Right cardiac atrium (tissue), 5 donors: ENCODE measurements around the gene C1GALT1. TPM values are rescaled to one million over a fixed set of nuclear protein-coding genes. Genes with fewer than 3 reads are reported as not detected.

Source experiments
- ATAC-seq, 2 donors: fragments of 200-7000 bp; cut with Tn5 transposase; one replicate each; pipeline versions ENCODE4 v1.8.0 to v1.9.1; 2020; ENCODE audit warnings: moderate library complexity in 2 of 2, mild to moderate bottlenecking in 1 of 2
- DNase-seq, 3 donors: peaks; one replicate each; pipeline ENCODE4 v3.0.0-alpha.2; 2020
- H3K27ac ChIP-seq: one replicate; pipeline ENCODE4 v1.5.1; 2013; ENCODE audit warnings: mild to moderate bottlenecking, low read length, control low read depth, moderate library complexity
- H3K27me3 ChIP-seq: one replicate; pipeline ENCODE4 v1.6.1; 2013; ENCODE audit not compliant: control insufficient read depth, insufficient read depth
- H3K4me1 ChIP-seq: one replicate; pipeline ENCODE4 v1.6.1; 2013; ENCODE audit warnings: low read length; ENCODE audit not compliant: control insufficient read depth, insufficient read depth
- H3K4me3 ChIP-seq: one replicate; pipeline ENCODE4 v1.5.1; 2013; ENCODE audit warnings: low read length, control low read depth
- H3K9me3 ChIP-seq: one replicate; pipeline ENCODE4 v1.6.1; 2013; ENCODE audit warnings: low read length; ENCODE audit not compliant: control insufficient read depth
- WGBS: extraction: QIAGEN DNeasy Blood & Tissue Kit; methylation state at CpG from one replicate; pipeline ENCODE4 v1.1.7; 2013; 5-methylcytosine and 5-hydroxymethylcytosine counted together
- intact Hi-C, 4 donors: fragments of 100-400 bp; cut with DNase I; formaldehyde crosslinking; loops; one replicate each; pipeline versions ENCODE4 v1.11.0 to v1.14.0; 2022 to 2023
- polyA plus RNA-seq: library from polyadenylated mRNA; stranded (reverse); fragments of 200-250 nt; gene quantifications from one replicate; pipeline ENCODE4 v1.2.3, GENCODE V29; 2013
- total RNA-seq, 4 donors: library from RNA; stranded (reverse); fragmentation: NEBNext Ultra II Directional; extraction: Animal tissue kit (Norgen Biotek cat#: 25700); gene quantifications; one replicate each; pipeline ENCODE4 v1.2.1, GENCODE V29; 2021
- donor health status: healthy with polysubstance abuse.
- donor health status: DM: no; HTN: yes; CAD: no.
- donor health status: DM: no; HTN: no; CAD: no.
- donor health status: DM: no; HTN: yes; CAD: no; lungs with severe emphysema.
- donor health status: DM: yes; HTN: yes; CAD: no.

C1GALT1 gene
- total and polyA plus RNA-seq, 5 donors = 5.2 to 23.3 (median 19.4) TPM

GRCh38 chr7:7290429-7291122 is 108.2 kb downstream of the C1GALT1 start:
- Histone ChIP-seq H3K27me3 (no peaks in the 10 kb centered on the region), H3K9me3 (no peaks in the 10 kb centered on the region), H3K4me1 (no peaks in the 10 kb centered on the region), H3K4me3 (no peak overlapping the region), H3K27ac (no peak overlapping the region)
- DNase-seq (no peak), ATAC-seq (no peak)
- intact Hi-C loops = no loop called here
- WGBS = 86% methylated on average over 5 of the region's 5 CpGs

GRCh38 chr7:7292085-7292484 is 109.7 kb downstream of the C1GALT1 start:
- ATAC-seq = no peak
- H3K9me3 ChIP-seq = no peaks in the 10 kb centered on the region
- no peak overlapping the region for H3K4me3 ChIP-seq
- no peaks in the 10 kb centered on the region for H3K4me1 ChIP-seq
- 75% methylated on average over 4 of the region's 4 CpGs for WGBS
- no peak overlapping the region for H3K27ac ChIP-seq
- DNase-seq = no peak
- H3K27me3 ChIP-seq = no peaks in the 10 kb centered on the region
- intact Hi-C loops = no loop called here

- Histone ChIP-seq H3K9me3 (no peaks in the 10 kb centered on the region), H3K27ac (no peak overlapping the region), H3K4me3 (no peak overlapping the region), H3K4me1 (no peaks in the 10 kb centered on the region), H3K27me3 (no peaks in the 10 kb centered on the region)
- no peak for ATAC-seq
- no peak for DNase-seq
- intact Hi-C loops = no loop called here
- WGBS = 71% methylated on average over 5 of the region's 5 CpGs
These were observed 110.3 kb downstream of the C1GALT1 start for GRCh38 chr7:7292608-7293007.

GRCh38 chr7:7293092-7293491 is 110.7 kb downstream of the C1GALT1 start:
- intact Hi-C loops = no loop called here
- no peaks in the 10 kb centered on the region for H3K27me3 ChIP-seq
- 98% methylated on average over 2 of the region's 2 CpGs for WGBS
- H3K4me1 ChIP-seq = no peaks in the 10 kb centered on the region
- H3K27ac ChIP-seq = no peak overlapping the region
- H3K4me3 ChIP-seq = no peak overlapping the region
- no peak for DNase-seq
- no peaks in the 10 kb centered on the region for H3K9me3 ChIP-seq
- ATAC-seq = no peak

GRCh38 chr7:7294911-7295310 is 112.6 kb downstream of the C1GALT1 start:
- Histone ChIP-seq H3K27me3 (no peaks in the 10 kb centered on the region), H3K27ac (no peak overlapping the region), H3K4me3 (no peak overlapping the region), H3K9me3 (no peaks in the 10 kb centered on the region), H3K4me1 (no peaks in the 10 kb centered on the region)
- WGBS = 86% methylated on average over 4 of the region's 4 CpGs
- ATAC-seq (no peak), DNase-seq (no peak)
- intact Hi-C loops = no loop called here
